Muscle layer of duodenum (tissue), 2 donors: ENCODE results near the gene CFAP45.

ENCODE experiments used
- H3K27ac ChIP-seq: one replicate; pipeline ENCODE4 v1.7.0; 2013; ENCODE audit warnings: mild to moderate bottlenecking, low read length
- H3K27me3 ChIP-seq: one replicate; pipeline ENCODE4 v1.7.0; 2013; ENCODE audit warnings: low read depth, mild to moderate bottlenecking, control low read depth, low read length
- H3K36me3 ChIP-seq, 2 donors: one replicate each; pipeline ENCODE4 v1.7.0; 2013; ENCODE audit warnings: low read length in 2 of 2, control low read depth in 1 of 2, mild to moderate bottlenecking in 1 of 2; ENCODE audit not compliant: insufficient read depth in 2 of 2, control insufficient read depth in 1 of 2
- H3K4me1 ChIP-seq, 2 donors: one replicate each; pipeline ENCODE4 v1.7.0; 2013; ENCODE audit warnings: low read length in 2 of 2, mild to moderate bottlenecking in 2 of 2, control low read depth in 1 of 2, moderate library complexity in 1 of 2; ENCODE audit not compliant: insufficient read depth in 2 of 2, control insufficient read depth in 1 of 2
- H3K4me3 ChIP-seq, 2 donors: one replicate each; pipeline ENCODE4 v1.7.0; 2013; ENCODE audit warnings: low read length in 2 of 2, low read depth in 1 of 2, mild to moderate bottlenecking in 1 of 2
- H3K9me3 ChIP-seq, 2 donors: one replicate each; pipeline ENCODE4 v1.7.0; 2013; ENCODE audit warnings: low read length in 2 of 2, control low read depth in 1 of 2, mild to moderate bottlenecking in 1 of 2; ENCODE audit not compliant: control insufficient read depth in 1 of 2
- donor health status: healthy.

CFAP45 gene

GRCh38 chr1:159864262-159864661, 35.7 kb downstream of the CFAP45 start:
- H3K27me3 ChIP-seq: no peaks in the 10 kb centered on the region
- peaks cover 0 to 7% of the 10 kb centered on the region in 2 donors for H3K4me1 ChIP-seq
- H3K36me3 ChIP-seq: no peaks in the 10 kb centered on the region
- H3K27ac ChIP-seq: no peak overlapping the region
- H3K9me3 ChIP-seq: no peaks in the 10 kb centered on the region
- no peak overlapping the region for H3K4me3 ChIP-seq

GRCh38 chr1:159862557-159862956, 37.4 kb downstream of the CFAP45 start, which contains the start of gene VSIG8:
TSS of gene VSIG8 (minus strand) at chr1:159862657. CDS start at chr1:159862521, 136 bp downstream.
- Histone ChIP-seq H3K4me1 (peaks cover 0 to 1% of the 10 kb centered on the region in 2 donors), H3K36me3 (no peaks in the 10 kb centered on the region), H3K27me3 (no peaks in the 10 kb centered on the region), H3K9me3 (no peaks in the 10 kb centered on the region), H3K27ac (no peak within 1 kb of the TSS), H3K4me3 (no peak within 1 kb of the TSS)

- no peaks in the 10 kb centered on the region for H3K36me3 ChIP-seq
- H3K27me3 ChIP-seq: no peaks in the 10 kb centered on the region
- no peak overlapping the region for H3K4me3 ChIP-seq
- H3K4me1 ChIP-seq: no peaks in the 10 kb centered on the region
- H3K27ac ChIP-seq: no peak overlapping the region
- H3K9me3 ChIP-seq: no peaks in the 10 kb centered on the region
Observed at GRCh38 chr1:159862031-159862430, 37.9 kb downstream of the CFAP45 start.

GRCh38 chr1:159861218-159861617, 38.7 kb downstream of the CFAP45 start:
- Histone ChIP-seq H3K9me3 (no peaks in the 10 kb centered on the region), H3K4me1 (no peaks in the 10 kb centered on the region), H3K27me3 (no peaks in the 10 kb centered on the region), H3K4me3 (no peak overlapping the region), H3K27ac (no peak overlapping the region), H3K36me3 (no peaks in the 10 kb centered on the region)

GRCh38 chr1:159860456-159860855, 39.5 kb downstream of the CFAP45 start:
- Histone ChIP-seq H3K27ac (no peak overlapping the region), H3K36me3 (no peaks in the 10 kb centered on the region), H3K27me3 (no peaks in the 10 kb centered on the region), H3K9me3 (no peaks in the 10 kb centered on the region), H3K4me1 (peaks cover 0 to under 1% of the 10 kb centered on the region in 2 donors), H3K4me3 (no peak overlapping the region)

- Histone ChIP-seq H3K4me1 (peaks cover 0 to 5% of the 10 kb centered on the region in 2 donors), H3K4me3 (no peak overlapping the region), H3K27ac (no peak overlapping the region), H3K27me3 (no peaks in the 10 kb centered on the region), H3K9me3 (no peaks in the 10 kb centered on the region), H3K36me3 (no peaks in the 10 kb centered on the region)
Observed at GRCh38 chr1:159859767-159860322, 40.1 kb downstream of the CFAP45 start.

GRCh38 chr1:159857889-159858288, 42.1 kb downstream of the CFAP45 start:
- H3K36me3 ChIP-seq: no peaks in the 10 kb centered on the region
- H3K27me3 ChIP-seq: no peaks in the 10 kb centered on the region
- H3K4me3 ChIP-seq: no peak overlapping the region
- H3K9me3 ChIP-seq: no peaks in the 10 kb centered on the region
- peaks cover 0 to 16% of the 10 kb centered on the region in 2 donors for H3K4me1 ChIP-seq
- H3K27ac ChIP-seq: no peak overlapping the region

- H3K9me3 ChIP-seq: no peaks in the 10 kb centered on the region
- H3K4me3 ChIP-seq: no peak overlapping the region
- peaks cover 0 to 18% of the 10 kb centered on the region in 2 donors for H3K4me1 ChIP-seq
- H3K36me3 ChIP-seq: no peaks in the 10 kb centered on the region
- H3K27ac ChIP-seq: no peak overlapping the region
- H3K27me3 ChIP-seq: no peaks in the 10 kb centered on the region
Observed at GRCh38 chr1:159856576-159856975, 43.4 kb downstream of the CFAP45 start.

- Histone ChIP-seq H3K9me3 (no peaks in the 10 kb centered on the region), H3K36me3 (no peaks in the 10 kb centered on the region), H3K4me1 (peaks cover 0 to 18% of the 10 kb centered on the region in 2 donors), H3K27me3 (no peaks in the 10 kb centered on the region), H3K4me3 (peak overlapping the region in 1 of 2 donors; percentile 85), H3K27ac (no peak overlapping the region)
Observed at GRCh38 chr1:159855709-159856108, 44.3 kb downstream of the CFAP45 start.

GRCh38 chr1:159854693-159855192, 45.2 kb downstream of the CFAP45 start:
- Histone ChIP-seq H3K4me3 (peak overlapping the region; percentile 49 to 85), H3K27me3 (no peaks in the 10 kb centered on the region), H3K27ac (peak overlapping the region; percentile 77), H3K9me3 (no peaks in the 10 kb centered on the region), H3K36me3 (no peaks in the 10 kb centered on the region), H3K4me1 (peaks cover 0 to 18% of the 10 kb centered on the region in 2 donors)

GRCh38 chr1:159854116-159854692, 45.8 kb downstream of the CFAP45 start:
- H3K4me3 ChIP-seq: peak overlapping the region; percentile 49 to 85
- peak overlapping the region; percentile 77 for H3K27ac ChIP-seq
- H3K36me3 ChIP-seq: no peaks in the 10 kb centered on the region
- no peaks in the 10 kb centered on the region for H3K9me3 ChIP-seq
- peaks cover 0 to 18% of the 10 kb centered on the region in 2 donors for H3K4me1 ChIP-seq
- H3K27me3 ChIP-seq: no peaks in the 10 kb centered on the region
